ENCODE data around the gene KRT25. TPM values are rescaled to one million over a fixed set of nuclear protein-coding genes. Genes with fewer than 3 reads are reported as not detected.

Gene KRT25, protein sequence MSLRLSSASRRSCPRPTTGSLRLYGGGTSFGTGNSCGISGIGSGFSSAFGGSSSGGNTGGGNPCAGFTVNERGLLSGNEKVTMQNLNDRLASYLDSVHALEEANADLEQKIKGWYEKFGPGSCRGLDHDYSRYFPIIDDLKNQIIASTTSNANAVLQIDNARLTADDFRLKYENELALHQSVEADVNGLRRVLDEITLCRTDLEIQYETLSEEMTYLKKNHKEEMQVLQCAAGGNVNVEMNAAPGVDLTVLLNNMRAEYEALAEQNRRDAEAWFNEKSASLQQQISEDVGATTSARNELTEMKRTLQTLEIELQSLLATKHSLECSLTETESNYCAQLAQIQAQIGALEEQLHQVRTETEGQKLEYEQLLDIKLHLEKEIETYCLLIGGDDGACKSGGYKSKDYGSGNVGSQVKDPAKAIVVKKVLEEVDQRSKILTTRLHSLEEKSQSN
- total RNA-seq = not detected in 2 replicates

DNA sequence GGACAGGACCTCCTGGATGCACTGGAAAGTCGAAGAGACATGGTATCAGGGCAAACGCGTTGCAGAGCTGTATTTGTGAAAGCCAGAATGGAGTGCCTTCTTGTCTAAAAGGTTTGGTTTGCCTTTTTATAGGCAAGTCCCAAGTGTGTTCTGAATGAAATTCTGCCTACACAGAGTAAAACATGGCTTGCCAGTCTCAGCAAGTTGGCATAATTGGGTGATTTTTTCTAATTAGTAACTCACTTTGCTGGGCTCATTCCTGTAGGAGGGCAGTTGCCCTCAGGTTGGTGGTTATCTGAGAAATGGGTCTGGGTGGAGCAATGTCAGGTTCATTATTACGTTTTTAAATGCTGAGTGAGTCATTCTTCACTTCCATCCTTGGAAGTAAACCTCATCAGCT is at the start of gene KRT25:
Gene KRT25, minus strand, starts transcription at position 101 of the 400 bp plus-strand sequence. Its CDS starts 60 bp downstream, at position 41.

GRCh38 chr17:40799859-40800258 is 44.7 kb upstream of the KRT25 start, which contains the start of gene KRT28:
KRT28 (minus strand) TSS chr17:40799959; CDS start chr17:40799893, 66 bp downstream.

GRCh38 chr17:40782450-40782849 is 27.3 kb upstream of the KRT25 start, which contains the start of gene KRT27:
KRT27 (minus strand) TSS chr17:40782550; CDS start chr17:40782493, 57 bp downstream.

DNA sequence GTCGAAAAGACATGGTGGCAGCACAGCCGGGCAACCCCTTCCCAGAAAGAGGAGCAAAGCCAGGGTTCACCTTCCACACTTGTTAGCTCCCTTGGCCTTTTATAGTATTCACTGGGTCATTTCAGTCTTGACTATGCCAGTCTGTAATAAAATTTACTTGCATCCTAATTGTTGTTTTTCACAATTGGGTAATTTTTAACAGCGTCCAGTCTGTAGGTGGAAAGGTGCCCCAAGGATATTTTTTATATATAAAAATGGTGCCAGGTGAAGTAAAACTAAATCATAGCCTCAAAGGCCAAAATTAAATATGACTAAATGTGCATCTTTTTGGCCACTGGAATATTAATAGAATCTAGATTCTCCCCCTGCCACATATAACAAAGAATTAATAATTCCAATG is 17.0 kb upstream of the KRT25 start, which contains the start of gene KRT26:
Gene KRT26, minus strand, starts transcription at position 101 of the 400 bp plus-strand sequence. Its CDS starts 88 bp downstream, at position 13.

DNA sequence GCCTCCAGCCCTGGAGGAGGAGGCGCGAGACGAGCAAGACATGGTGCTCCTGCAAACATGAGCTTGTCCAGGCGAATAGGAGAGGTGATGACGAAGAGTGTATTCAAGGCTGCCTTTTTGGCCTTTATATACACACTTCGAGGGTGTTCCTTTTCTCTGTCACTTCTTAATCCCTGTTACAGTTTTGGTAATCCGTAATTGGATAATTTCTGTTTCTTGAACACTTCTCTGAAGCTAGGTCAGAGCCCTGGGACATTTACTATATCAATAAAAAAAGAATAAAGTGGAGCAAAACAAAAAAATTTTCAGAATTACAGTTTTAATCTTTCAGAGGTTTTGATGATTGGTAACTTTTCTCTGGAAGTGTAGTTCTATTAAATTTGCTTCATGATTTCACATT is 51.5 kb downstream of the KRT25 start, which contains the start of gene KRT24:
Gene KRT24, minus strand, starts transcription at position 101 of the 400 bp plus-strand sequence. Its CDS starts 59 bp downstream, at position 42.

Other genes with a start within 250 kb of the KRT25 start
- gene CCR7, start 189.9 kb downstream of the KRT25 start, total RNA-seq = not detected in 2 replicates
- gene SMARCE1, start 107.5 kb downstream of the KRT25 start, total RNA-seq = 70.2 TPM in 2 replicates
- 0.20 and 0.37 TPM in 2 replicates for gene KRT222, start 90.2 kb downstream of the KRT25 start, total RNA-seq
- not detected in 2 replicates for gene KRT24, start 51.6 kb downstream of the KRT25 start, total RNA-seq
- gene KRT26, start 16.9 kb upstream of the KRT25 start, total RNA-seq = not detected in 2 replicates
- not detected in 2 replicates for gene KRT27, start 27.2 kb upstream of the KRT25 start, total RNA-seq
- gene KRT28, start 44.6 kb upstream of the KRT25 start, total RNA-seq = not detected in 2 replicates
- 0.37 and 2.2 TPM in 2 replicates for gene KRT10, start 67.3 kb upstream of the KRT25 start, total RNA-seq
- not detected in 2 replicates for gene KRT12, start 111.9 kb upstream of the KRT25 start, total RNA-seq
- not detected in 2 replicates for gene KRT20, start 129.9 kb upstream of the KRT25 start, total RNA-seq
- not detected in 2 replicates for gene KRT23, start 182.3 kb upstream of the KRT25 start, total RNA-seq
- not detected in 2 replicates for gene KRT39, start 211.6 kb upstream of the KRT25 start, total RNA-seq
- gene KRT40, start 229.0 kb upstream of the KRT25 start, total RNA-seq = not detected in 2 replicates
- not detected in 2 replicates for gene KRTAP3-3, start 238.8 kb upstream of the KRT25 start, total RNA-seq
- not detected in 2 replicates for gene KRTAP3-2, start 244.6 kb upstream of the KRT25 start, total RNA-seq

Measured in subcutaneous preadipocyte (primary cell).